ENCODE results near the gene WDR27.

The WDR27 gene

GRCh38 chr6:169558774-169559441 is 142.9 kb downstream of the WDR27 start:
- no peak for DNase-seq

GRCh38 chr6:169558378-169558773 is 143.5 kb downstream of the WDR27 start:
- DNase-seq, result no peak

- DNase-seq, result no peak
These were observed 143.9 kb downstream of the WDR27 start for GRCh38 chr6:169557887-169558286.

GRCh38 chr6:169556758-169557548 is 144.9 kb downstream of the WDR27 start:
- DNase-seq, result no peak

GRCh38 chr6:169555971-169556617 is 145.7 kb downstream of the WDR27 start:
- no peak for DNase-seq

- no peak for DNase-seq
These were observed 155.8 kb downstream of the WDR27 start for GRCh38 chr6:169545982-169546381.

- no peak for DNase-seq
These were observed 158.1 kb downstream of the WDR27 start for GRCh38 chr6:169543704-169544103.

GRCh38 chr6:169542491-169542890 is 159.3 kb downstream of the WDR27 start:
- no peak for DNase-seq

GRCh38 chr6:169539176-169539897 is 162.5 kb downstream of the WDR27 start:
- DNase-seq, result no peak

GRCh38 chr6:169536446-169537170 is 165.2 kb downstream of the WDR27 start:
- no peak for DNase-seq

GRCh38 chr6:169534039-169534421 is 167.8 kb downstream of the WDR27 start:
- DNase-seq, result no peak

GRCh38 chr6:169533301-169534038 is 168.4 kb downstream of the WDR27 start:
- DNase-seq, result no peak

GRCh38 chr6:169530752-169531123 is 171.1 kb downstream of the WDR27 start:
- no peak for DNase-seq

GRCh38 chr6:169529931-169530751 is 171.7 kb downstream of the WDR27 start:
- DNase-seq, result no peak

GRCh38 chr6:169528755-169529154 is 173.1 kb downstream of the WDR27 start:
- DNase-seq, result no peak

- no peak for DNase-seq
These were observed 174.5 kb downstream of the WDR27 start for GRCh38 chr6:169527306-169527705.

GRCh38 chr6:169521825-169522224 is 180.0 kb downstream of the WDR27 start:
- no peak for DNase-seq

GRCh38 chr6:169520104-169520503 is 181.7 kb downstream of the WDR27 start:
- DNase-seq, result no peak

- no peak for DNase-seq
These were observed 183.4 kb downstream of the WDR27 start for GRCh38 chr6:169518451-169518850.

GRCh38 chr6:169513478-169514193 is 188.2 kb downstream of the WDR27 start:
- no peak for DNase-seq

Measured in RPMI8226 (cell line).